SK-N-SH (cell line): ENCODE measurements around the gene BTF3L4.

Experiments
- EP300 ChIP-seq, 2 experiments: IDR thresholded peaks; 2 replicates each; pipeline versions ENCODE4 v1.4.0 to v1.6.1; 2012; ENCODE audit warnings: borderline replicate concordance in 1 of 2, low read depth in 1 of 2, low read length in 1 of 2
- FOSL2 ChIP-seq: IDR thresholded peaks from 2 replicates; pipeline ENCODE4 v1.4.0; 2012; ENCODE audit warnings: low read depth, mild to moderate bottlenecking, moderate library complexity, borderline replicate concordance
- POLR2AphosphoS5 ChIP-seq: IDR thresholded peaks from 2 replicates; pipeline ENCODE4 v1.6.1; 2012; ENCODE audit warnings: low read depth, low read length
- TAF1 ChIP-seq: IDR thresholded peaks from 2 replicates; pipeline ENCODE4 v1.6.1; 2012; ENCODE audit warnings: low read depth, mild to moderate bottlenecking, low read length, moderate library complexity, borderline replicate concordance

DNA sequence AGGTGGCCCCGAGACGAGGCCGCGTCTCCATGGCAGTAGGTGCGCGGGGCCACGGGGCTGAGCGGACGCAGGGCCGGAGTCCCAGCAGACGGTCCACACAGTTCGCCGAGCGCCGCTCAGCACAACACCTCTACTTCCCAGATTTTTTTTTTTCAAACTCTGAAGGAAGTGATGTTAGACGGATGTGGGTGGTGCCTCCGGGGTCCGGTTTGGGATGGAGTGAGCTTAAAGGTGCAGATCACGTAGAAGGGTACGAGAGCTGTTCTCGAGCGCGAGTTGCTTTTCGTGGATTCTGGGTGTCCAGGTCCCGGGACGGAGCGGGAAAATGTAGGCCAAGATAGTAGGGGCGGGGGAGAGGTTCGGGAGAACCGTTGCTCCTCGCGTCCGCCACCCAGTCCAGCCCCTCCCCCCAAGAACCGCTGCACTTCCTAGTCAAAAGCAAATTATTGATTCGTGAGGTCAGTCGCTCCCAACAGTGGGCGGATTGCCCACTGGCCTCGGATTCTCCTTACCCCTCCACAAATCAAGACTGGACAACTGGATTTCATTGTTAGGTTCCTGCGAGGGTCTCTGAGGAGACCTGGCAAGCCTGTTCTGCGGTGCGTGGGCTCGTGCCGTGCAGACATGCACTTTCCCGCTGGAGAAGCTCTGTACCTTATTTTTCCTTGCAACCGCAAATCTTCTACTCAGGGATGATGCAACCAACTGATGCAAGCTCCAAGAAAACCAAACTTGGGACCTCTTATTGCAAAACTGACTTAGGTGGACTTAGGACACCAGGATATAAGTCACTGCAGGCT is 829 bp upstream of the BTF3L4 start, which contains the start of gene TXNDC12:
- TF ChIP-seq FOSL2 (no peak), TAF1 (peak; percentile 90), EP300 (IDR thresholded peaks at IDR 0.05; ENCODE audit: borderline replicate concordance in 1 of 2, low read depth in 1 of 2, low read length in 1 of 2) (no peak), POLR2AphosphoS5 (peak; percentile 88; the same call in 1 of the 2 replicates)
